ENCODE results near the gene MORN5.

DNA sequence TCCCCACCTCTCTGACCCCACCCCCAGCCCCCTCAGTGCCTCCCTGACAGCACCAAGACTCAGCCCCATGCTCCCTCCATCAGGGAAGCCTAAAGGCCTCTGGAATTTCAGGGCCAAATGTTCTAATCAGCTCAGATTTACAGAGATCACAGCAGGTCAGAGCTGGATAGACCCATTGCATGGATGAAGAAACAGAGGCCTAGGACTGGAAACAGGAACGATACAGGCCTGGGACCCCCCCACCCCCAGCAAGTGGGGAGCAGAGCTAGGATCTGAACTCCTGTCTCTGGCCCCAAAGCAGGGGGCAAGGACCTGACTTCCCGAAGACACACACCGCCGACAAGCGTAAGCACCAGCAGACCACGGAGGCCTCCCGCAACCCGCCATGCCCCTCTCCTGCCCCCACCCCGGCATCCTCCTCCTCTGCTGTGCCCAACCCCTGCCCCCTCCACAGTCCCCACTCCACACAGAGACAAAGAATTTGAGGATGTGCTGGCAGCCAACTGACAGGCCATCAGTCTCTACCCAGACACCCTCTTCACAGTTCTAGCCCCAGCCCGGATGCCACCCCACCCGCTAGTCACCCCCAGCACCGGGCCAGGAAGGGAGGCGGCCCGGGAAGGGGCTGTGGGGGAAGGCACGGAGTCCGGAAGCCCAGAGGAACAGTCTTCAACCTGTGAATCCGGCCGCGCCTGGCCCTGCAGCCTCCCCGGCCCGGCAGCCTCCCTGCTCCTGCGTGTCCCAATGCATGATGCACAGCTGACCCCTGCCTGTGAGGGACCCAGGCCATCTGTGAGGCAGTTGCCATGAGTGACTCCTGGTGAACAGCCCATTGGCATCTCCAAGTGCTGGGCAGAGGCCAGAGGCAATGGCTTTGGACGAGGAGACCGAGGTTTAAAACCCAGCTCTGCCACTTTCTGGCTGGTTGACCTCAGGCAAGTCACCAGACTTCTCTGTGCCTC, 31.4 kb upstream of the MORN5 start:
- TF ChIP-seq POLR2A (IDR thresholded peaks at IDR 0.05), result no peak
- TF ChIP-seq, protein P1, sequence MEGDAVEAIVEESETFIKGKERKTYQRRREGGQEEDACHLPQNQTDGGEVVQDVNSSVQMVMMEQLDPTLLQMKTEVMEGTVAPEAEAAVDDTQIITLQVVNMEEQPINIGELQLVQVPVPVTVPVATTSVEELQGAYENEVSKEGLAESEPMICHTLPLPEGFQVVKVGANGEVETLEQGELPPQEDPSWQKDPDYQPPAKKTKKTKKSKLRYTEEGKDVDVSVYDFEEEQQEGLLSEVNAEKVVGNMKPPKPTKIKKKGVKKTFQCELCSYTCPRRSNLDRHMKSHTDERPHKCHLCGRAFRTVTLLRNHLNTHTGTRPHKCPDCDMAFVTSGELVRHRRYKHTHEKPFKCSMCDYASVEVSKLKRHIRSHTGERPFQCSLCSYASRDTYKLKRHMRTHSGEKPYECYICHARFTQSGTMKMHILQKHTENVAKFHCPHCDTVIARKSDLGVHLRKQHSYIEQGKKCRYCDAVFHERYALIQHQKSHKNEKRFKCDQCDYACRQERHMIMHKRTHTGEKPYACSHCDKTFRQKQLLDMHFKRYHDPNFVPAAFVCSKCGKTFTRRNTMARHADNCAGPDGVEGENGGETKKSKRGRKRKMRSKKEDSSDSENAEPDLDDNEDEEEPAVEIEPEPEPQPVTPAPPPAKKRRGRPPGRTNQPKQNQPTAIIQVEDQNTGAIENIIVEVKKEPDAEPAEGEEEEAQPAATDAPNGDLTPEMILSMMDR (IDR thresholded peaks at IDR 0.05), result no peak

Data from tibial nerve (tissue), 3 donors.